IMR-90 (cell line): Measurements from ENCODE around the gene AMOTL2. TPM values are rescaled to one million over a fixed set of nuclear protein-coding genes. Genes with fewer than 3 reads are reported as not detected.

Experiments used
- ATAC-seq: fragments of 200-7000 bp; cut with Tn5 transposase; 2 replicates; pipeline ENCODE4 v1.9.1; 2020; ENCODE audit warnings: low read depth, mild to moderate bottlenecking, moderate library complexity
- BruUV-seq: library from RNA; stranded (reverse); fragments of 400-500 nt; replicated peaks from 2 replicates; lab custom pipeline; 2021; lab: Mats Ljungman, UMichigan
- CTCF ChIA-PET: fragments of 300-600 bp; formaldehyde crosslinking; extraction: SDS; loops from one replicate; lab custom pipeline; 2021; ENCODE audit warnings: antibody characterized with exemption; lab: Yijun Ruan, JAX
- POLR2A ChIA-PET: fragments of 300-600 bp; sonication (Branson Sonifier 250); formaldehyde crosslinking; loops from one replicate; lab custom pipeline; 2022; ENCODE audit warnings: antibody characterized with exemption; ENCODE audit not compliant: unreplicated experiment; lab: Charles Lee
- DNase-seq: peaks from one replicate; pipeline ENCODE4 v3.0.0; 2013
- H2AFZ ChIP-seq: replicated peaks from 2 replicates; pipeline ENCODE3; 2013; ENCODE audit warnings: low read length, mild to moderate bottlenecking; ENCODE audit not compliant: poor library complexity
- H2AK5ac ChIP-seq: 2 replicates; pipeline ENCODE4 v1.6.1; 2013; ENCODE audit warnings: low read depth, low read length, inconsistent platforms
- H2AK9ac ChIP-seq: replicated peaks from 2 replicates; pipeline ENCODE3; 2013; ENCODE audit warnings: mild to moderate bottlenecking, low read depth, low read length, moderate library complexity; ENCODE audit not compliant: poor library complexity
- H2BK120ac ChIP-seq: 2 replicates; pipeline ENCODE4 v1.6.1; 2013; ENCODE audit warnings: low read depth, low read length, inconsistent platforms
- H2BK15ac ChIP-seq: 3 replicates; pipeline ENCODE4 v1.6.1; 2013; ENCODE audit warnings: low read depth, low read length, inconsistent platforms
- H2BK20ac ChIP-seq: 2 replicates; pipeline ENCODE4 v1.6.1; 2013; ENCODE audit warnings: low read depth, mild to moderate bottlenecking, inconsistent platforms, low read length, moderate library complexity
- H2BK5ac ChIP-seq: 2 replicates; pipeline ENCODE4 v1.6.1; 2013; ENCODE audit warnings: mild to moderate bottlenecking, low read depth, low read length, inconsistent platforms; ENCODE audit not compliant: poor library complexity, severe bottlenecking
- H3K14ac ChIP-seq: replicated peaks from 2 replicates; pipeline ENCODE4 v1.6.1; 2013; ENCODE audit warnings: low read depth, low read length, inconsistent platforms
- H3K18ac ChIP-seq: 2 replicates; pipeline ENCODE4 v1.6.1; 2013; ENCODE audit warnings: low read depth, low read length, control low read depth
- H3K23ac ChIP-seq: 2 replicates; pipeline ENCODE4 v1.6.1; 2013; ENCODE audit warnings: low read depth, low read length, inconsistent platforms
- H3K27ac ChIP-seq: 2 replicates; pipeline ENCODE4 v1.5.1; 2013; ENCODE audit warnings: mild to moderate bottlenecking, control low read depth, low read length; ENCODE audit not compliant: insufficient read depth
- H3K27me3 ChIP-seq: 2 replicates; pipeline ENCODE4 v1.6.1; 2013; ENCODE audit warnings: low read length; ENCODE audit not compliant: control insufficient read depth, insufficient read depth
- H3K36me3 ChIP-seq: 2 replicates; pipeline ENCODE4 v1.6.1; 2013; ENCODE audit warnings: low read length, mixed read lengths; ENCODE audit not compliant: control insufficient read depth, insufficient read depth
- H3K4ac ChIP-seq: 2 replicates; pipeline ENCODE4 v1.6.1; 2013; ENCODE audit warnings: low read depth, low read length, inconsistent platforms
- H3K4me1 ChIP-seq: 2 replicates; pipeline ENCODE4 v1.6.1; 2013; ENCODE audit warnings: low read length, mixed read lengths; ENCODE audit not compliant: control insufficient read depth, insufficient read depth
- H3K4me2 ChIP-seq: 2 replicates; pipeline ENCODE4 v1.6.1; 2013; ENCODE audit warnings: low read depth, mild to moderate bottlenecking, control low read depth, low read length, moderate library complexity
- H3K4me3 ChIP-seq: 2 replicates; pipeline ENCODE4 v1.5.1; 2013; ENCODE audit warnings: low read depth, mild to moderate bottlenecking, control low read depth, low read length, moderate library complexity; ENCODE audit not compliant: insufficient read depth
- H3K56ac ChIP-seq: 2 replicates; pipeline ENCODE4 v1.6.1; 2013; ENCODE audit warnings: low read length, inconsistent platforms; ENCODE audit not compliant: insufficient read depth; ENCODE audit errors: extremely low read depth
- H3K79me1 ChIP-seq, 2 experiments: 2 replicates each; pipeline ENCODE4 v1.6.1; 2013; ENCODE audit warnings: low read length in 2 of 2, inconsistent platforms in 1 of 2, low read depth in 1 of 2
- H3K9ac ChIP-seq: 2 replicates; pipeline ENCODE4 v1.6.1; 2013; ENCODE audit warnings: low read depth, low read length, control low read depth
- H3K9me1 ChIP-seq: 2 replicates; pipeline ENCODE4 v1.6.1; 2013; ENCODE audit warnings: low read length, inconsistent platforms; ENCODE audit not compliant: insufficient read depth
- H3K9me3 ChIP-seq: 2 replicates; pipeline ENCODE4 v1.6.1; 2013; ENCODE audit warnings: low read length; ENCODE audit not compliant: control insufficient read depth, insufficient read depth
- H4K20me1 ChIP-seq: 2 replicates; pipeline ENCODE4 v1.6.1; 2013; ENCODE audit warnings: low read length, inconsistent platforms; ENCODE audit not compliant: insufficient read depth
- H4K5ac ChIP-seq: 2 replicates; pipeline ENCODE4 v1.6.1; 2013; ENCODE audit warnings: mild to moderate bottlenecking, low read depth, low read length, control low read depth
- H4K8ac ChIP-seq, 2 experiments: 2 replicates each; pipeline ENCODE4 v1.6.1; 2013; ENCODE audit warnings: low read depth in 2 of 2, low read length in 2 of 2, control low read depth in 1 of 2, inconsistent platforms in 1 of 2
- H4K91ac ChIP-seq: 2 replicates; pipeline ENCODE4 v1.6.1; 2013; ENCODE audit warnings: low read depth, low read length, inconsistent platforms; ENCODE audit not compliant: insufficient read depth
- BHLHE40 ChIP-seq: fragments of 150-350 bp; IDR thresholded peaks from 2 replicates; pipeline ENCODE4 v1.6.1; 2016; ENCODE audit warnings: mild to moderate bottlenecking, low read depth, low read length
- CEBPB ChIP-seq: IDR thresholded peaks from 2 replicates; pipeline ENCODE4 v1.6.1; 2012; ENCODE audit warnings: low read depth, low read length, improper control_type of control experiment
- CHD1 ChIP-seq: IDR thresholded peaks from 2 replicates; pipeline ENCODE4 v1.6.1; 2012; ENCODE audit warnings: low read depth, low read length, improper control_type of control experiment
- ELK1 ChIP-seq: fragments of 150-350 bp; IDR thresholded peaks from 2 replicates; pipeline ENCODE4 v1.6.1; 2016; ENCODE audit warnings: low read depth, mild to moderate bottlenecking, low read length, moderate library complexity, borderline replicate concordance
- FOS ChIP-seq: fragments of 150-350 bp; IDR thresholded peaks from 2 replicates; pipeline ENCODE4 v1.6.1; 2016; ENCODE audit warnings: low read depth, low read length
- MAFK ChIP-seq: IDR thresholded peaks from 2 replicates; pipeline ENCODE4 v1.6.1; 2012; ENCODE audit warnings: low read depth, low read length, improper control_type of control experiment
- MAZ ChIP-seq: IDR thresholded peaks from 2 replicates; pipeline ENCODE4 v1.6.1; 2012; ENCODE audit warnings: low read depth, mild to moderate bottlenecking, low read length, improper control_type of control experiment, moderate library complexity, borderline replicate concordance
- MXI1 ChIP-seq: IDR thresholded peaks from 2 replicates; pipeline ENCODE4 v1.6.1; 2012; ENCODE audit warnings: low read depth, mild to moderate bottlenecking, low read length, moderate library complexity, borderline replicate concordance
- NFE2L2 ChIP-seq: fragments of 150-350 bp; IDR thresholded peaks from 2 replicates; pipeline ENCODE4 v1.6.1; 2016; ENCODE audit warnings: low read depth, mild to moderate bottlenecking, low read length
- POLR2A ChIP-seq: IDR thresholded peaks from 2 replicates; pipeline ENCODE4 v1.6.1; 2012; ENCODE audit warnings: mild to moderate bottlenecking, low read depth, low read length
- RAD21 ChIP-seq: IDR thresholded peaks from 2 replicates; pipeline ENCODE4 v1.6.1; 2012; ENCODE audit warnings: low read length, improper control_type of control experiment
- RCOR1 ChIP-seq: IDR thresholded peaks from 2 replicates; pipeline ENCODE4 v1.6.1; 2012; ENCODE audit warnings: mild to moderate bottlenecking, low read length, improper control_type of control experiment; ENCODE audit not compliant: insufficient replicate concordance
- RFX5 ChIP-seq: IDR thresholded peaks from 2 replicates; pipeline ENCODE4 v1.8.0; 2012; ENCODE audit warnings: low read depth, mild to moderate bottlenecking, low read length, moderate library complexity
- SMC3 ChIP-seq: fragments of 150-350 bp; IDR thresholded peaks from 2 replicates; pipeline ENCODE4 v1.6.1; 2016; ENCODE audit warnings: low read depth, mild to moderate bottlenecking, antibody characterized with exemption, low read length, moderate library complexity
- WGBS, 2 experiments: methylation state at CpG; one replicate each; pipeline versions ENCODE4 v1.1.5 to v1.1.7; 2013; ENCODE audit warnings: missing lambda C conversion rate in 2 of 2; ENCODE audit not compliant: insufficient read length in 1 of 2; ENCODE audit errors: extremely low coverage in 2 of 2; 5-methylcytosine and 5-hydroxymethylcytosine counted together
- dilution Hi-C: fragments of 300-500 bp; cut with HindIII; formaldehyde crosslinking; loops from one replicate; pipeline ENCODE4 v1.14.3; 2018; ENCODE audit warnings: low sequenced_read_pairs; ENCODE audit not compliant: unreplicated experiment
- in situ Hi-C: fragments of 300-500 bp; cut with MboI; formaldehyde crosslinking; loops from 3 replicates; pipeline ENCODE4 v1.14.3; 2019; ENCODE audit warnings: low sequenced_read_pairs, inconsistent platforms, mixed read lengths
- intact Hi-C: fragments of 100-400 bp; cut with micrococcal nuclease; formaldehyde crosslinking; loops from 2 replicates; pipeline ENCODE4 v1.10.0; 2022
- polyA plus RNA-seq, 3 experiments: library from polyadenylated mRNA; depleted of rRNA; stranded (reverse); fragments of >200 nt; gene quantifications; 2 replicates each; pipeline ENCODE4 v1.2.3, GENCODE V29; 2012; ENCODE audit warnings: low replicate concordance in 1 of 3
- total RNA-seq: library from RNA; depleted of rRNA; stranded (reverse); fragments of >200 nt; gene quantifications from 2 replicates; pipeline ENCODE4 v1.2.3, GENCODE V29; 2012
- TF ChIP-seq, protein P1 (sequence below): fragments of 150-350 bp; IDR thresholded peaks from 2 replicates; pipeline ENCODE4 v1.6.1; 2017; ENCODE audit warnings: mild to moderate bottlenecking, antibody characterized with exemption, low read length, low read depth
- TF ChIP-seq, protein P2 (sequence below): conservative IDR thresholded peaks from 2 replicates; pipeline ENCODE4 v1.5.1; 2012; ENCODE audit warnings: mild to moderate bottlenecking, low read depth, low read length, improper control_type of control experiment

The AMOTL2 gene
- total and polyA plus RNA-seq, 2 of the 4 experiments (the other 2 are of a cell fraction) = 162 to 176 TPM

- no TSS peak for BruUV-seq
- Histone ChIP-seq H2AK5ac (no peak overlapping the region), H3K4me3 (no peak overlapping the region), H2BK120ac (no peak overlapping the region), H2BK20ac (no peak overlapping the region), H3K27ac (no peak overlapping the region), H2AK9ac (no peak overlapping the region), H3K18ac (no peak overlapping the region), H3K14ac (no peak overlapping the region), H3K4ac (no peak overlapping the region), H2BK15ac (no peak overlapping the region), H4K20me1 (no peaks in the 10 kb centered on the region), H3K36me3 (no peaks in the 10 kb centered on the region), H4K91ac (no peak overlapping the region), H3K9me3 (0 out of 2 replicates have a peak, but pooled peaks cover 3% of the 10 kb centered on the region), H2BK5ac (no peak overlapping the region), H4K5ac (no peak overlapping the region), H3K79me1 (no peaks in the 10 kb centered on the region), H2AFZ (no peak overlapping the region), H3K4me1 (no peaks in the 10 kb centered on the region), H3K56ac (no peak overlapping the region), H3K23ac (no peak overlapping the region), H3K9me1 (peaks cover 3% of the 10 kb centered on the region; the same call in 1 of the 2 replicates), H3K9ac (no peak overlapping the region), H3K27me3 (no peaks in the 10 kb centered on the region), H4K8ac (no peak overlapping the region), H3K4me2 (no peak overlapping the region)
- intact Hi-C loops = no loop called here
- CTCF ChIA-PET = no interaction called here
- dilution Hi-C loops = no loop called here
- no peak for TF ChIP-seq RCOR1
- no peak for TF ChIP-seq CHD1
- TF ChIP-seq, protein P1, sequence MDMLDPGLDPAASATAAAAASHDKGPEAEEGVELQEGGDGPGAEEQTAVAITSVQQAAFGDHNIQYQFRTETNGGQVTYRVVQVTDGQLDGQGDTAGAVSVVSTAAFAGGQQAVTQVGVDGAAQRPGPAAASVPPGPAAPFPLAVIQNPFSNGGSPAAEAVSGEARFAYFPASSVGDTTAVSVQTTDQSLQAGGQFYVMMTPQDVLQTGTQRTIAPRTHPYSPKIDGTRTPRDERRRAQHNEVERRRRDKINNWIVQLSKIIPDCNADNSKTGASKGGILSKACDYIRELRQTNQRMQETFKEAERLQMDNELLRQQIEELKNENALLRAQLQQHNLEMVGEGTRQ = no peak
- no peak for TF ChIP-seq RAD21
- TF ChIP-seq, protein P2, sequence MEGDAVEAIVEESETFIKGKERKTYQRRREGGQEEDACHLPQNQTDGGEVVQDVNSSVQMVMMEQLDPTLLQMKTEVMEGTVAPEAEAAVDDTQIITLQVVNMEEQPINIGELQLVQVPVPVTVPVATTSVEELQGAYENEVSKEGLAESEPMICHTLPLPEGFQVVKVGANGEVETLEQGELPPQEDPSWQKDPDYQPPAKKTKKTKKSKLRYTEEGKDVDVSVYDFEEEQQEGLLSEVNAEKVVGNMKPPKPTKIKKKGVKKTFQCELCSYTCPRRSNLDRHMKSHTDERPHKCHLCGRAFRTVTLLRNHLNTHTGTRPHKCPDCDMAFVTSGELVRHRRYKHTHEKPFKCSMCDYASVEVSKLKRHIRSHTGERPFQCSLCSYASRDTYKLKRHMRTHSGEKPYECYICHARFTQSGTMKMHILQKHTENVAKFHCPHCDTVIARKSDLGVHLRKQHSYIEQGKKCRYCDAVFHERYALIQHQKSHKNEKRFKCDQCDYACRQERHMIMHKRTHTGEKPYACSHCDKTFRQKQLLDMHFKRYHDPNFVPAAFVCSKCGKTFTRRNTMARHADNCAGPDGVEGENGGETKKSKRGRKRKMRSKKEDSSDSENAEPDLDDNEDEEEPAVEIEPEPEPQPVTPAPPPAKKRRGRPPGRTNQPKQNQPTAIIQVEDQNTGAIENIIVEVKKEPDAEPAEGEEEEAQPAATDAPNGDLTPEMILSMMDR = no peak
- no peak for TF ChIP-seq BHLHE40
- no peak for TF ChIP-seq MXI1
- no peak for TF ChIP-seq CEBPB
- no peak for TF ChIP-seq POLR2A
- TF ChIP-seq MAZ = no peak
- TF ChIP-seq MAFK = no peak
- TF ChIP-seq NFE2L2 = no peak
- no peak for TF ChIP-seq RFX5
- TF ChIP-seq FOS = no peak
- no peak for TF ChIP-seq ELK1
- no peak for TF ChIP-seq SMC3
- POLR2A ChIA-PET = no interaction called here
- in situ Hi-C loops = loop anchor here (5.0 kb wide), 1 partner anchor 40 kb away; no protein-coding TSS in a partner anchor
- no CpG with 5 or more reads among the region's 8 CpGs for WGBS, 2 experiments
- DNase-seq (no peak), ATAC-seq (no peak)
These were observed 7.7 kb upstream of the AMOTL2 start for GRCh38 chr3:134381831-134382442.
